ENCODE results near the gene XK. TPM values are rescaled to one million over a fixed set of nuclear protein-coding genes. Genes with fewer than 3 reads are reported as not detected.

The XK gene
- total RNA-seq, 1 experiment from 2014 or later = 2.6 TPM

- TF ChIP-seq CTCF (IDR thresholded peaks at IDR 0.05; ENCODE audit: insufficient read depth in 1 of 2, low read depth in 1 of 2, low read length in 1 of 2, severe bottlenecking in 1 of 2, unreplicated experiment in 1 of 2) = no peak
- Mint-ChIP-seq H3K27me3 (ENCODE audit: insufficient read depth, unreplicated experiment) (peaks cover 13% of the 10 kb centered on the region), H3K36me3 (ENCODE audit: insufficient read depth, unreplicated experiment) (no peaks in the 10 kb centered on the region), H3K4me1 (ENCODE audit: low read depth, unreplicated experiment) (no peaks in the 10 kb centered on the region), H3K9me3 (ENCODE audit: unreplicated experiment) (no peaks in the 10 kb centered on the region), H3K27ac (ENCODE audit: unreplicated experiment) (no peak overlapping the region), H3K4me3 (ENCODE audit: unreplicated experiment) (no peak overlapping the region)
- no peak overlapping the region for H3K4me3 ChIP-seq (ENCODE audit: low read depth, low read length)
- ChIA-PET POLR2A (no interaction called here), CTCF (no interaction called here)
- no TSS peak for BruUV-seq (replicated peaks)
- H3K36me3 ChIP-seq (ENCODE audit: control insufficient read depth, insufficient read depth, low read length) = no peaks in the 10 kb centered on the region
- no peaks in the 10 kb centered on the region for H3K9me3 ChIP-seq
- intact Hi-C loops (cut with micrococcal nuclease; ENCODE audit: unreplicated experiment) = no loop called here
- H3K4me1 ChIP-seq = no peaks in the 10 kb centered on the region
- no peaks in the 10 kb centered on the region for H3K27me3 ChIP-seq (replicated peaks; ENCODE audit: control insufficient read depth, insufficient read depth, low read length)
- DNase-seq = no peak
Measured at GRCh38 chrX:37651921-37652452, 33.6 kb upstream of the XK start.

DNA sequence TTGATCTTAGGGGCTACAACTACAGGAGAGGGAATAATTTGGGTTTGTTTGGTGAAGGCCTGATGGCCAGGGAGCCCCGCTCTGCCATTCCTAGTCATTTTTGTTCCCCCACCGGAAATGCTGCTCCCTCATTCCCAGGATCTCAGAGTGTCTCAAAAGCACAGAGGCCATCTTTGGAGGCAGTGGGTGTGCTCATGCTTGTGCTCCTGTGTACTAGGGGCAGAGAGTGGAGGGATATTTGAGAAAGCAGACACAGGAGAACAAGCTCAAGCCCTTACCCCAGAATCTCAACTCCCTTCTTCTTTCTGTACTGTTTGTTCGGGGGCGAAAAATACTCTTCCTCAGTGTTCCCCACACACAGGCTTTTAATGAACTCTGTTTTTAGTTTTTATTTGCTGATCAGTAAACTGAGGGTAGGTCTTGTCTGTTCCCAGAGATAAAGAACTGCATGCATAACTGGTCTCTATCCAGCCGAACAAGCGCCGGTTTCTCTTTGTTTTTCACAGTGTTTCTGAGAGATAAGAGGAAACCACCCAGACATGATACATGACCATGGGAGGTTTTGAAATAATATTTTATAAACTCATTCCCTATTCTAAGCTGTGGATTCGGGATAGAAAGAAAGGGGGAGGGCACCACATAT lies 32.9 kb upstream of the XK start:
- BruUV-seq (replicated peaks) = no TSS peak
- no peaks in the 10 kb centered on the region for H3K4me1 ChIP-seq
- no peak for DNase-seq
- TF ChIP-seq CTCF (IDR thresholded peaks at IDR 0.05; ENCODE audit: insufficient read depth in 1 of 2, low read depth in 1 of 2, low read length in 1 of 2, severe bottlenecking in 1 of 2, unreplicated experiment in 1 of 2) = no peak
- no peaks in the 10 kb centered on the region for H3K36me3 ChIP-seq (ENCODE audit: control insufficient read depth, insufficient read depth, low read length)
- H3K4me1 Mint-ChIP-seq (ENCODE audit: low read depth, unreplicated experiment) = no peaks in the 10 kb centered on the region
- H3K9me3 Mint-ChIP-seq (ENCODE audit: unreplicated experiment) = no peaks in the 10 kb centered on the region
- no peaks in the 10 kb centered on the region for H3K9me3 ChIP-seq
- H3K27me3 Mint-ChIP-seq (ENCODE audit: insufficient read depth, unreplicated experiment) = peaks cover 13% of the 10 kb centered on the region
- no peak overlapping the region for H3K4me3 Mint-ChIP-seq (ENCODE audit: unreplicated experiment)
- ChIA-PET CTCF (no interaction called here), POLR2A (no interaction called here)
- intact Hi-C loops (cut with micrococcal nuclease; ENCODE audit: unreplicated experiment) = no loop called here
- no peaks in the 10 kb centered on the region for H3K36me3 Mint-ChIP-seq (ENCODE audit: insufficient read depth, unreplicated experiment)
- H3K27me3 ChIP-seq (replicated peaks; ENCODE audit: control insufficient read depth, insufficient read depth, low read length) = no peaks in the 10 kb centered on the region
- no peak overlapping the region for H3K27ac Mint-ChIP-seq (ENCODE audit: unreplicated experiment)
- no peak overlapping the region for H3K4me3 ChIP-seq (ENCODE audit: low read depth, low read length)

- peaks cover 13% of the 10 kb centered on the region for H3K27me3 Mint-ChIP-seq (ENCODE audit: insufficient read depth, unreplicated experiment)
- no peaks in the 10 kb centered on the region for H3K9me3 ChIP-seq
- POLR2A ChIA-PET = no interaction called here
- H3K36me3 ChIP-seq (ENCODE audit: control insufficient read depth, insufficient read depth, low read length) = no peaks in the 10 kb centered on the region
- CTCF ChIA-PET = no interaction called here
- H3K36me3 Mint-ChIP-seq (ENCODE audit: insufficient read depth, unreplicated experiment) = no peaks in the 10 kb centered on the region
- no peak overlapping the region for H3K4me3 ChIP-seq (ENCODE audit: low read depth, low read length)
- H3K4me3 Mint-ChIP-seq (ENCODE audit: unreplicated experiment) = no peak overlapping the region
- TF ChIP-seq CTCF (IDR thresholded peaks at IDR 0.05; ENCODE audit: insufficient read depth in 1 of 2, low read depth in 1 of 2, low read length in 1 of 2, severe bottlenecking in 1 of 2, unreplicated experiment in 1 of 2) = no peak
- no peaks in the 10 kb centered on the region for H3K27me3 ChIP-seq (replicated peaks; ENCODE audit: control insufficient read depth, insufficient read depth, low read length)
- H3K4me1 Mint-ChIP-seq (ENCODE audit: low read depth, unreplicated experiment) = no peaks in the 10 kb centered on the region
- intact Hi-C loops (cut with micrococcal nuclease; ENCODE audit: unreplicated experiment) = no loop called here
- no TSS peak for BruUV-seq (replicated peaks)
- H3K9me3 Mint-ChIP-seq (ENCODE audit: unreplicated experiment) = no peaks in the 10 kb centered on the region
- no peaks in the 10 kb centered on the region for H3K4me1 ChIP-seq
- DNase-seq = no peak
- no peak overlapping the region for H3K27ac Mint-ChIP-seq (ENCODE audit: unreplicated experiment)
Measured at GRCh38 chrX:37653397-37654085, 32.0 kb upstream of the XK start.

Data from Caco-2 (cell line).